Caco-2 (cell line): Measurements from ENCODE around the gene SLX4. TPM values are rescaled to one million over a fixed set of nuclear protein-coding genes. Genes with fewer than 3 reads are reported as not detected.

Source experiments
- BruUV-seq: library from RNA; stranded (reverse); fragments of 400-500 nt; replicated peaks from 2 replicates; lab custom pipeline; 2021; lab: Mats Ljungman, UMichigan
- CTCF ChIA-PET: fragments of 300-600 bp; sonication (Branson Sonifier 250); formaldehyde crosslinking; loops from one replicate; lab custom pipeline; 2022; ENCODE audit warnings: antibody characterized with exemption; lab: Charles Lee
- POLR2A ChIA-PET: fragments of 300-600 bp; sonication (Branson Sonifier 250); formaldehyde crosslinking; loops from one replicate; lab custom pipeline; 2022; ENCODE audit warnings: antibody characterized with exemption; lab: Charles Lee
- DNase-seq, 2 experiments: peaks; one replicate each; pipeline versions ENCODE4 v3.0.0 to v3.0.0-alpha.2; 2020 to 2022
- H3K27me3 ChIP-seq: replicated peaks from 2 replicates; pipeline ENCODE4 v1.6.0; 2011; ENCODE audit warnings: low read length; ENCODE audit not compliant: control insufficient read depth, insufficient read depth
- H3K36me3 ChIP-seq: 2 replicates; pipeline ENCODE4 v1.5.1; 2011; ENCODE audit warnings: low read length; ENCODE audit not compliant: control insufficient read depth, insufficient read depth
- H3K4me1 ChIP-seq: fragments of 250-450 bp; sonication (Bioruptor Pico); 2 replicates; pipeline ENCODE4 v1.5.1; 2020; ENCODE audit warnings: mild to moderate bottlenecking
- H3K4me3 ChIP-seq: 2 replicates; pipeline ENCODE4 v1.5.1; 2011; ENCODE audit warnings: low read depth, mild to moderate bottlenecking, control low read depth, low read length
- H3K9me3 ChIP-seq: fragments of 250-450 bp; sonication (Bioruptor Pico); 2 replicates; pipeline ENCODE4 v1.5.1; 2020; ENCODE audit warnings: mild to moderate bottlenecking, moderate library complexity
- H3K27ac Mint-ChIP-seq: one replicate; pipeline ENCODE4 v1.8.0; 2022; ENCODE audit warnings: mixed read lengths; ENCODE audit not compliant: unreplicated experiment
- H3K27me3 Mint-ChIP-seq: one replicate; pipeline ENCODE4 v1.8.0; 2022; ENCODE audit warnings: mixed read lengths; ENCODE audit not compliant: insufficient read depth, unreplicated experiment
- H3K36me3 Mint-ChIP-seq: one replicate; pipeline ENCODE4 v1.8.0; 2022; ENCODE audit warnings: mild to moderate bottlenecking, mixed read lengths; ENCODE audit not compliant: insufficient read depth, unreplicated experiment
- H3K4me1 Mint-ChIP-seq: one replicate; pipeline ENCODE4 v1.8.0; 2022; ENCODE audit warnings: low read depth, mixed read lengths; ENCODE audit not compliant: unreplicated experiment
- H3K4me3 Mint-ChIP-seq: one replicate; pipeline ENCODE4 v1.8.0; 2022; ENCODE audit warnings: mild to moderate bottlenecking, moderate library complexity, mixed read lengths; ENCODE audit not compliant: unreplicated experiment
- H3K9me3 Mint-ChIP-seq: one replicate; pipeline ENCODE4 v1.8.0; 2022; ENCODE audit warnings: mixed read lengths; ENCODE audit not compliant: unreplicated experiment
- intact Hi-C: fragments of 100-400 bp; cut with micrococcal nuclease; formaldehyde crosslinking; loops from one replicate; pipeline ENCODE4 v1.10.0; 2022; ENCODE audit not compliant: unreplicated experiment
- total RNA-seq: library from RNA; stranded (reverse); gene quantifications from 2 replicates; pipeline ENCODE4 v1.2.3, GENCODE V29; 2022
- TF ChIP-seq, protein P1 (sequence below), 2 experiments: fragments of 200-600 bp in 1 of 2; IDR thresholded peaks; 1 replicate in 1 of 2; 2 replicates in 1 of 2; pipeline versions ENCODE4 v1.5.1 to v1.8.0; 2011 to 2022; ENCODE audit warnings: antibody characterized with exemption in 1 of 2, control low read depth in 1 of 2, inconsistent platforms in 1 of 2, low read depth in 1 of 2, low read length in 1 of 2, mild to moderate bottlenecking in 1 of 2, moderate library complexity in 1 of 2; ENCODE audit not compliant: insufficient read depth in 1 of 2, severe bottlenecking in 1 of 2, unreplicated experiment in 1 of 2

SLX4 gene
- total RNA-seq, 1 experiment from 2014 or later, result 10.4 TPM

DNA sequence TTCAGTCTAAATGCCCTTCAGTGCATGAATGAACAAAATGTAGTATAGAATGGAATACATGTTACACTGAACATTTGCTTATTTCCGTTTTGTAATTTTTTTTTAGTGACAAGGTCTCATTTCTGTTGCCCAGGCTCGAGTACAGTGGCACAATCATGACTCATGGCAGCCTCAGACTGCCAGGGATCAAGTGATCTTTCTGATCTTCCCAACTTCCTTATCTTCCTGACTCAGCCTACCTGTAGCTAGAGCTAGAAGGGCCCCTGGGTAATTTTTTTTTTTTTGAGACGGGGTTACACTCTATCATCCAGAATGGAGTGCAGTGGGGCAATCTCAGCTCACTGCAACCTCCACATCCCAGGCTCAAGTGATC is 7.3 kb upstream of the SLX4 start:
- H3K4me3 ChIP-seq, result no peak overlapping the region

DNA sequence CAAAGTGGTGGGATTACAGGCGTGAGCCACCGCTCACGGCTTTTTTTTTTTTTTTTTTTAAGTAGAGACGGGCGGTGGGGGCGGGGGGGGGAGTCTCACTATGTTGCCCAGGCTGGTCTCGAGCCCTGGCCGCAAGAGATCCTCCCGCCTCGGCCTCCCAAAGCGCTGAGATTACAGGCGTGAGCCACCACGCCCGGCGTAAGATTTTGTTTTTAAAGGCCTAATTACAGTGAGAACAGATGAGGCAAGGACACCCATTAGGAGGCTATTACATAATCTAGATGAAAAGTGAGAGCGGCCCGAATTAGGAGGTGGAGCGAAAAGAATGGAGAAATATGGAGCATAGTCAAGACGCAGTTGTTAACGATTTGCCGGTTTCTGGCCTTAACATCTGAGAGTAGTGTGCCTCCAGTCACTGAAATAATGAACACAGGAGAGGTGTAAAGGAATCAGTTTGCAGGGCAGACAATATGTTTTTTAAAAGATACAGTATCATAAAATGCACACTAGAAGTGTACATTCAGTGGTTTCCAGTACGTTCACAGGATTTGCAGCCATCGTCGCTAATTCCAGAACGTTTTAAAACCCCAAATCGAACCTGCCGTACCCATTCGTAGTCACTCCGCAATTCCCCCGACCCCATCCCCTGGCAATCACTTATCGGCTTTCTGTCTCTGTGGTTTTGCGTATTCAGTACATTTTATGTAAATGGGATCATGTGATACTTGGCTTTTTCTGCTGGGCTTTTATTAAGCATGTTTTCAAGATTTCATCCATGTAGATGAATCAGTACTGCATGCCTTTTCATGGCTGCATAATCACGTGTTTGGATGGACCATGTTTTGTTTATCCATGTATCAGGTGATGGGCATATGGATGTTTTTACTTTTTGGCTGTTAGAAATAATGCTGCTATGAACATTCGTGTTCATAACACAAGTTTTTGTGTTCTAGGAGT is 1.4 kb upstream of the SLX4 start:
- no peaks in the 10 kb centered on the region for H3K27me3 ChIP-seq
- H3K4me3 Mint-ChIP-seq, result peak overlapping the region; percentile 94
- no peak for DNase-seq
- POLR2A ChIA-PET, result no interaction called here
- H3K27me3 Mint-ChIP-seq, result no peaks in the 10 kb centered on the region
- CTCF ChIA-PET, result no interaction called here
- peaks cover 12% of the 10 kb centered on the region; the same call in 1 of the 2 replicates for H3K4me1 ChIP-seq
- H3K4me1 Mint-ChIP-seq, result peaks cover 28% of the 10 kb centered on the region
- TF ChIP-seq, protein P1, sequence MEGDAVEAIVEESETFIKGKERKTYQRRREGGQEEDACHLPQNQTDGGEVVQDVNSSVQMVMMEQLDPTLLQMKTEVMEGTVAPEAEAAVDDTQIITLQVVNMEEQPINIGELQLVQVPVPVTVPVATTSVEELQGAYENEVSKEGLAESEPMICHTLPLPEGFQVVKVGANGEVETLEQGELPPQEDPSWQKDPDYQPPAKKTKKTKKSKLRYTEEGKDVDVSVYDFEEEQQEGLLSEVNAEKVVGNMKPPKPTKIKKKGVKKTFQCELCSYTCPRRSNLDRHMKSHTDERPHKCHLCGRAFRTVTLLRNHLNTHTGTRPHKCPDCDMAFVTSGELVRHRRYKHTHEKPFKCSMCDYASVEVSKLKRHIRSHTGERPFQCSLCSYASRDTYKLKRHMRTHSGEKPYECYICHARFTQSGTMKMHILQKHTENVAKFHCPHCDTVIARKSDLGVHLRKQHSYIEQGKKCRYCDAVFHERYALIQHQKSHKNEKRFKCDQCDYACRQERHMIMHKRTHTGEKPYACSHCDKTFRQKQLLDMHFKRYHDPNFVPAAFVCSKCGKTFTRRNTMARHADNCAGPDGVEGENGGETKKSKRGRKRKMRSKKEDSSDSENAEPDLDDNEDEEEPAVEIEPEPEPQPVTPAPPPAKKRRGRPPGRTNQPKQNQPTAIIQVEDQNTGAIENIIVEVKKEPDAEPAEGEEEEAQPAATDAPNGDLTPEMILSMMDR (IDR thresholded peaks at IDR 0.05; ENCODE audit: insufficient read depth in 1 of 2, low read depth in 1 of 2, low read length in 1 of 2, severe bottlenecking in 1 of 2, unreplicated experiment in 1 of 2), result no peak
- H3K4me3 ChIP-seq, result peak overlapping the region; percentile 75
- intact Hi-C loops, result no loop called here
- H3K27ac Mint-ChIP-seq, result peak overlapping the region; percentile 94
- no TSS peak for BruUV-seq
- H3K9me3 ChIP-seq, result no peaks in the 10 kb centered on the region
- H3K9me3 Mint-ChIP-seq, result no peaks in the 10 kb centered on the region
- peaks cover 8% of the 10 kb centered on the region for H3K36me3 Mint-ChIP-seq
- no peaks in the 10 kb centered on the region; the same call in 1 of the 2 replicates for H3K36me3 ChIP-seq

More for the DNA sequence above, 7.3 kb upstream of the SLX4 start:
- Histone ChIP-seq H3K36me3 (no peaks in the 10 kb centered on the region), H3K4me1 (no peaks in the 10 kb centered on the region), H3K27me3 (no peaks in the 10 kb centered on the region), H3K9me3 (no peaks in the 10 kb centered on the region)
- Mint-ChIP-seq H3K9me3 (no peaks in the 10 kb centered on the region), H3K27ac (no peak overlapping the region), H3K36me3 (peaks cover 13% of the 10 kb centered on the region), H3K4me1 (peaks cover 5% of the 10 kb centered on the region), H3K4me3 (no peak overlapping the region), H3K27me3 (no peaks in the 10 kb centered on the region)
- DNase-seq, result no peak
- TF ChIP-seq, protein P1 (IDR thresholded peaks at IDR 0.05; ENCODE audit: insufficient read depth in 1 of 2, low read depth in 1 of 2, low read length in 1 of 2, severe bottlenecking in 1 of 2, unreplicated experiment in 1 of 2), result no peak
- POLR2A ChIA-PET, result no interaction called here
- CTCF ChIA-PET, result no interaction called here
- BruUV-seq, result no TSS peak
- intact Hi-C loops, result no loop called here

DNA sequence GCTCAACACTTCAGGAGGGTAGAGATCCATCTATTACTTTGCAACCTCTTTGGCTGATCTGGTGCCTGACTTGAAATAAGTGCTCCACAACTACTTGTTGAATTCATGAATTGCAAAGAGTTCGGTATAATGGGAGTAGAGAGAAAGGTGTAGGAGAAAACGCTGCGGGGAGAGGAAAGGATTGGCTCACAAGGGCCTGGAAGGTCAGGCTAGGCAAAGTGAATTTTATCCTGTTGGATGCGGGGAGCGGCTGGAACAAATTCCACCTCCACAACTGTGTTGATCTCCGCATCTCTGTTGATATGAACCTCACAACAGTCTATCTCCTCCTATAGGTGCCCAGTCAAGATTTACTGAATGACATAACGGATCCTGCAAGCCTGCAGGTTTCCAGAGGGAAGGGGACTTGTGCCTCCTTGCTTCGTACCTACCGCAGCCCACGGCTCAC is 684 bp downstream of the SLX4 start:
- Mint-ChIP-seq H3K4me1 (peaks cover 28% of the 10 kb centered on the region), H3K9me3 (no peaks in the 10 kb centered on the region), H3K27ac (peak overlapping the region; percentile 94), H3K4me3 (peak overlapping the region; percentile 94), H3K27me3 (no peaks in the 10 kb centered on the region), H3K36me3 (peaks cover 6% of the 10 kb centered on the region)
- Histone ChIP-seq H3K9me3 (no peaks in the 10 kb centered on the region), H3K4me1 (peaks cover 12% of the 10 kb centered on the region; the same call in 1 of the 2 replicates), H3K4me3 (peak overlapping the region; percentile 80), H3K27me3 (no peaks in the 10 kb centered on the region), H3K36me3 (no peaks in the 10 kb centered on the region; the same call in 1 of the 2 replicates)
- intact Hi-C loops, result no loop called here
- TF ChIP-seq, protein P1 (IDR thresholded peaks at IDR 0.05; ENCODE audit: insufficient read depth in 1 of 2, low read depth in 1 of 2, low read length in 1 of 2, severe bottlenecking in 1 of 2, unreplicated experiment in 1 of 2), result no peak
- ChIA-PET CTCF (no interaction called here), POLR2A (interaction anchor here (0.5 kb wide), 1 partner anchor 85 kb away, joined by 7 read pairs; no protein-coding TSS in a partner anchor)
- no peak for DNase-seq
- BruUV-seq, result no TSS peak
